NCI-H526 (cell line): Measurements from ENCODE around the gene NEBL.

Experiments
- DNase-seq, 2 experiments: peaks; one replicate each; lab custom pipeline; 2025; lab: John Stamatoyannopoulos, UW

NEBL gene

GRCh38 chr10:20903635-20904390, 6.7 kb upstream of the NEBL start:
- no peak for DNase-seq

GRCh38 chr10:20901110-20901509, 4.0 kb upstream of the NEBL start:
- no peak for DNase-seq

GRCh38 chr10:20898866-20899535, 1.9 kb upstream of the NEBL start:
- DNase-seq: no peak

- DNase-seq: no peak
Observed at GRCh38 chr10:20893297-20893696, 3.8 kb downstream of the NEBL start.

GRCh38 chr10:20892796-20893195, 4.3 kb downstream of the NEBL start:
- peak in 1 of 2 experiments; percentile 1 for DNase-seq

- DNase-seq: no peak
Observed at GRCh38 chr10:20892011-20892585, 5.0 kb downstream of the NEBL start.

GRCh38 chr10:20891338-20891714, 5.8 kb downstream of the NEBL start:
- DNase-seq: no peak

- no peak for DNase-seq
Observed at GRCh38 chr10:20890491-20891337, 6.4 kb downstream of the NEBL start.

- peak in 1 of 2 experiments; percentile 0 for DNase-seq
Observed at GRCh38 chr10:20890009-20890408, 7.1 kb downstream of the NEBL start.

- peak in 1 of 2 experiments; percentile 0 for DNase-seq
Observed at GRCh38 chr10:20888620-20889330, 8.3 kb downstream of the NEBL start.

- DNase-seq: no peak
Observed at GRCh38 chr10:20887706-20888555, 9.2 kb downstream of the NEBL start.

- no peak for DNase-seq
Observed at GRCh38 chr10:20885678-20886077, 11.4 kb downstream of the NEBL start.

- DNase-seq: no peak
Observed at GRCh38 chr10:20883552-20883951, 13.6 kb downstream of the NEBL start.

- no peak for DNase-seq
Observed at GRCh38 chr10:20882091-20882490, 15.0 kb downstream of the NEBL start.

GRCh38 chr10:20879136-20879535, 18.0 kb downstream of the NEBL start:
- DNase-seq: no peak

- no peak for DNase-seq
Observed at GRCh38 chr10:20877986-20878983, 18.8 kb downstream of the NEBL start.

- peak; percentile 11 to 20 for DNase-seq
Observed at GRCh38 chr10:20877554-20877953, 19.6 kb downstream of the NEBL start.

- no peak for DNase-seq
Observed at GRCh38 chr10:20874261-20874660, 22.9 kb downstream of the NEBL start.

- peak in 1 of 2 experiments; percentile 4 for DNase-seq
Observed at GRCh38 chr10:20871970-20872369, 25.1 kb downstream of the NEBL start.
